GM23338 (cell line): ENCODE measurements around the gene DLG4. TPM values are rescaled to one million over a fixed set of nuclear protein-coding genes. Genes with fewer than 3 reads are reported as not detected.

ENCODE experiments used
- ATAC-seq: fragments of 200-7000 bp; cut with Tn5 transposase; 3 replicates; pipeline ENCODE4 v1.9.1; 2020
- DNase-seq: peaks from one replicate; pipeline ENCODE4 v3.0.0-alpha.2; 2015; ENCODE audit warnings: low spot score
- H2AFZ ChIP-seq: fragments of 200-600 bp; sonication (generic); 2 replicates; pipeline ENCODE4 v1.8.0; 2016; ENCODE audit warnings: antibody characterized with exemption, mild to moderate bottlenecking, moderate library complexity
- H3F3A ChIP-seq: fragments of 200-600 bp; sonication (generic); replicated peaks from 2 replicates; pipeline ENCODE4 v1.8.0; 2017; ENCODE audit warnings: antibody characterized with exemption, mixed run types, low read depth
- H3K27ac ChIP-seq: fragments of 200-600 bp; sonication (generic); 2 replicates; pipeline ENCODE4 v1.6.1; 2016; ENCODE audit warnings: low read depth
- H3K27me3 ChIP-seq: fragments of 200-600 bp; sonication (generic); 2 replicates; pipeline ENCODE4 v1.8.0; 2016; ENCODE audit warnings: mild to moderate bottlenecking, mixed run types, moderate library complexity; ENCODE audit not compliant: insufficient read depth
- H3K36me3 ChIP-seq: fragments of 200-600 bp; sonication (generic); 2 replicates; pipeline ENCODE4 v1.8.0; 2016; ENCODE audit warnings: mild to moderate bottlenecking; ENCODE audit not compliant: insufficient read depth
- H3K4me1 ChIP-seq: fragments of 200-600 bp; sonication (generic); 2 replicates; pipeline ENCODE4 v1.8.0; 2016; ENCODE audit warnings: mild to moderate bottlenecking, moderate library complexity; ENCODE audit not compliant: insufficient read depth
- H3K4me2 ChIP-seq: fragments of 200-600 bp; sonication (generic); 2 replicates; pipeline ENCODE4 v1.7.1; 2017; ENCODE audit warnings: mixed run types
- H3K4me3 ChIP-seq: fragments of 200-600 bp; sonication (generic); 2 replicates; pipeline ENCODE4 v1.6.1; 2016; ENCODE audit warnings: mixed run types
- H3K79me2 ChIP-seq: fragments of 200-600 bp; sonication (generic); replicated peaks from 2 replicates; pipeline ENCODE4 v1.8.0; 2017; ENCODE audit warnings: mild to moderate bottlenecking; ENCODE audit not compliant: insufficient read depth
- H3K9me2 ChIP-seq: fragments of 200-600 bp; sonication (generic); 2 replicates; pipeline ENCODE4 v1.8.0; 2017; ENCODE audit not compliant: insufficient read depth
- H4K20me1 ChIP-seq: fragments of 200-600 bp; sonication (generic); replicated peaks from 2 replicates; pipeline ENCODE4 v1.8.0; 2017; ENCODE audit warnings: mild to moderate bottlenecking; ENCODE audit not compliant: insufficient read depth
- H3K27ac Mint-ChIP-seq: 2 replicates; pipeline ENCODE4 v1.8.0; 2020; ENCODE audit warnings: inconsistent platforms, mild to moderate bottlenecking, moderate library complexity, mixed read lengths
- H3K27me3 Mint-ChIP-seq: 3 replicates; pipeline ENCODE4 v1.8.0; 2022; ENCODE audit warnings: low read depth, mild to moderate bottlenecking, moderate library complexity, mixed read lengths, inconsistent platforms; ENCODE audit not compliant: insufficient read depth, poor library complexity
- H3K36me3 Mint-ChIP-seq: 3 replicates; pipeline ENCODE4 v1.8.0; 2021; ENCODE audit warnings: low read depth, mild to moderate bottlenecking, inconsistent platforms, moderate library complexity, mixed read lengths
- H3K4me1 Mint-ChIP-seq: 3 replicates; pipeline ENCODE4 v1.8.0; 2020; ENCODE audit warnings: mild to moderate bottlenecking, inconsistent platforms, mixed read lengths
- H3K4me3 Mint-ChIP-seq: 3 replicates; pipeline ENCODE4 v1.8.0; 2021; ENCODE audit warnings: moderate library complexity, mild to moderate bottlenecking, inconsistent platforms, mixed read lengths
- H3K9me3 Mint-ChIP-seq: 3 replicates; pipeline ENCODE4 v1.8.0; 2020; ENCODE audit warnings: moderate library complexity, mild to moderate bottlenecking, inconsistent platforms, mixed read lengths
- CREB1 ChIP-seq: fragments of 250-450 bp; sonication (Bioruptor Pico); IDR thresholded peaks from 2 replicates; pipeline ENCODE4 v1.5.0; 2020; ENCODE audit warnings: low read depth, mild to moderate bottlenecking, moderate library complexity
- EZH2 ChIP-seq: fragments of 200-600 bp; sonication (generic); IDR thresholded peaks from one replicate; pipeline ENCODE4 v1.8.0; 2017; ENCODE audit warnings: antibody characterized with exemption, mild to moderate bottlenecking, low read depth; ENCODE audit not compliant: unreplicated experiment
- EZH2phosphoT487 ChIP-seq: fragments of 200-600 bp; sonication (generic); IDR thresholded peaks from one replicate; pipeline ENCODE4 v1.8.1; 2018; ENCODE audit warnings: antibody characterized with exemption; ENCODE audit not compliant: unreplicated experiment
- JUNB ChIP-seq: IDR thresholded peaks from one replicate; pipeline ENCODE4 v1.6.1; 2016; ENCODE audit warnings: antibody characterized with exemption; ENCODE audit not compliant: unreplicated experiment
- NANOG ChIP-seq: IDR thresholded peaks from 2 replicates; pipeline ENCODE4 v1.6.1; 2016; ENCODE audit warnings: antibody characterized with exemption, borderline replicate concordance
- POLR2AphosphoS5 ChIP-seq: IDR thresholded peaks from 2 replicates; pipeline ENCODE4 v1.6.1; 2016; ENCODE audit warnings: antibody characterized with exemption, low read depth
- STAT1 ChIP-seq: IDR thresholded peaks from one replicate; pipeline ENCODE4 v1.6.1; 2016; ENCODE audit warnings: antibody characterized with exemption; ENCODE audit not compliant: unreplicated experiment
- ZNF114 ChIP-seq: fragments of 250-450 bp; sonication (Bioruptor Pico); IDR thresholded peaks from 2 replicates; pipeline ENCODE4 v1.5.0; 2020; ENCODE audit warnings: mild to moderate bottlenecking, moderate library complexity
- ZNF331 ChIP-seq: fragments of 250-450 bp; sonication (Bioruptor Pico); IDR thresholded peaks from 2 replicates; pipeline ENCODE4 v1.5.0; 2020; ENCODE audit warnings: low read depth, mild to moderate bottlenecking, moderate library complexity
- polyA plus RNA-seq: library from polyadenylated mRNA; unstranded; fragments of >200 nt; fragmentation: Nextera tagmentation; extraction: Ambion mirVana; gene quantifications from 2 replicates; pipeline ENCODE4 v1.2.1, GENCODE V29; 2016
- total RNA-seq: library from RNA; depleted of rRNA; stranded (reverse); fragments of >200 nt; shearing (Covaris generic); gene quantifications from 2 replicates; pipeline ENCODE4 v1.2.3, GENCODE V29; 2014
- TF ChIP-seq, protein P1 (sequence below): fragments of 250-450 bp; sonication (Bioruptor Pico); IDR thresholded peaks from 2 replicates; pipeline ENCODE4 v1.5.0; 2020; ENCODE audit warnings: mild to moderate bottlenecking, moderate library complexity
- TF ChIP-seq, protein P2 (sequence below): IDR thresholded peaks from 2 replicates; pipeline ENCODE4 v1.6.1; 2016; ENCODE audit warnings: antibody characterized with exemption
- TF ChIP-seq, protein P3 (sequence below): IDR thresholded peaks from one replicate; pipeline ENCODE4 v1.6.1; 2018; ENCODE audit warnings: antibody characterized with exemption; ENCODE audit not compliant: unreplicated experiment
- TF ChIP-seq, protein P4 (sequence below), 2 experiments: fragments of 200-600 bp in 1 of 2; sonication (generic) in 1 of 2; conservative IDR thresholded peaks; 2 replicates each; pipeline versions ENCODE4 v1.5.1 to v1.6.1; 2016 to 2017; ENCODE audit warnings: antibody characterized with exemption in 2 of 2, low read depth in 2 of 2, mild to moderate bottlenecking in 2 of 2, moderate library complexity in 1 of 2

DLG4 gene
- total and polyA plus RNA-seq, 2 experiments from 2014 or later = 11.1 to 31.0 TPM

DNA sequence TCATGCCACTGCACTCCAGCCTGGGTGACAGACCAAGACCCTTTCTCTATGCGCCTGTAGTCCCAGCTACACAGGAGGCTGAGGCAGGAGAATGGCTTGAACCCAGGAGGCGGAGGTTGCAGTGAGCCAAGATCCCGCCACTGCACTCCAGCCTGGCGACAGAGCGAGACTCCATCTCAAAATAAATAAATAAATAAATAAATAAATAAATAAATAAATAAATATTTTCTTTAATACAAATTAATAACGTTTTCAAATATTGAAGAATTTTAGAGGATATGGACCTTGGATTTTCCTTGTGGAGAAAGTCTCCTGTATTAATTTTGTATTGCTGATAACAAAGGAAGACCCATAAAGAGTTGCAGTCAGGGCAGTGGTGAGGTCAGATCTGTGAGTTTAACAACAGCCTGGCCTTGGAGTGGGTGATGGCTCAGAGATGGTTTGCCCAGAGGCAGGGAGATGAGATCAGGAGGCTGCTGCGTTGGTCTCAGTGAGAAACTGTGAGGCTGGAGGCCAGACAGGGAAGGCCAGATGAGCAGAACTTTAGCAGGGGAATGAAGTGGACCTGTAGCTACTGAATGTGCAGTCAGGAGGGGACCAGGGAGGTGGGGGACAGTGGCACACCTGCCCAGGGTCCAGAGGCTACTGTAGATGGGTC, 36.1 kb downstream of the DLG4 start:
- no peak for DNase-seq
- no peaks in the 10 kb centered on the region for H3K36me3 ChIP-seq
- Mint-ChIP-seq H3K4me1 (peaks cover 7% of the 10 kb centered on the region), H3K9me3 (no peaks in the 10 kb centered on the region), H3K4me3 (no peak overlapping the region; the same call in 2 of the 3 replicates), H3K36me3 (peaks cover 1% of the 10 kb centered on the region; the same call in 2 of the 3 replicates), H3K27me3 (peaks cover 13% of the 10 kb centered on the region), H3K27ac (no peak overlapping the region)
- H2AFZ ChIP-seq = no peak overlapping the region
- no peak for ATAC-seq
- H3K4me1 ChIP-seq = no peaks in the 10 kb centered on the region; the same call in 1 of the 2 replicates
- no peak overlapping the region for H3K27ac ChIP-seq
- H3K79me2 ChIP-seq = no peaks in the 10 kb centered on the region
- no peak for TF ChIP-seq EZH2
- no peak for TF ChIP-seq ZNF331
- TF ChIP-seq NANOG = no peak
- no peak for TF ChIP-seq POLR2AphosphoS5
- TF ChIP-seq STAT1 = no peak
- TF ChIP-seq JUNB = no peak
- TF ChIP-seq, protein P1, sequence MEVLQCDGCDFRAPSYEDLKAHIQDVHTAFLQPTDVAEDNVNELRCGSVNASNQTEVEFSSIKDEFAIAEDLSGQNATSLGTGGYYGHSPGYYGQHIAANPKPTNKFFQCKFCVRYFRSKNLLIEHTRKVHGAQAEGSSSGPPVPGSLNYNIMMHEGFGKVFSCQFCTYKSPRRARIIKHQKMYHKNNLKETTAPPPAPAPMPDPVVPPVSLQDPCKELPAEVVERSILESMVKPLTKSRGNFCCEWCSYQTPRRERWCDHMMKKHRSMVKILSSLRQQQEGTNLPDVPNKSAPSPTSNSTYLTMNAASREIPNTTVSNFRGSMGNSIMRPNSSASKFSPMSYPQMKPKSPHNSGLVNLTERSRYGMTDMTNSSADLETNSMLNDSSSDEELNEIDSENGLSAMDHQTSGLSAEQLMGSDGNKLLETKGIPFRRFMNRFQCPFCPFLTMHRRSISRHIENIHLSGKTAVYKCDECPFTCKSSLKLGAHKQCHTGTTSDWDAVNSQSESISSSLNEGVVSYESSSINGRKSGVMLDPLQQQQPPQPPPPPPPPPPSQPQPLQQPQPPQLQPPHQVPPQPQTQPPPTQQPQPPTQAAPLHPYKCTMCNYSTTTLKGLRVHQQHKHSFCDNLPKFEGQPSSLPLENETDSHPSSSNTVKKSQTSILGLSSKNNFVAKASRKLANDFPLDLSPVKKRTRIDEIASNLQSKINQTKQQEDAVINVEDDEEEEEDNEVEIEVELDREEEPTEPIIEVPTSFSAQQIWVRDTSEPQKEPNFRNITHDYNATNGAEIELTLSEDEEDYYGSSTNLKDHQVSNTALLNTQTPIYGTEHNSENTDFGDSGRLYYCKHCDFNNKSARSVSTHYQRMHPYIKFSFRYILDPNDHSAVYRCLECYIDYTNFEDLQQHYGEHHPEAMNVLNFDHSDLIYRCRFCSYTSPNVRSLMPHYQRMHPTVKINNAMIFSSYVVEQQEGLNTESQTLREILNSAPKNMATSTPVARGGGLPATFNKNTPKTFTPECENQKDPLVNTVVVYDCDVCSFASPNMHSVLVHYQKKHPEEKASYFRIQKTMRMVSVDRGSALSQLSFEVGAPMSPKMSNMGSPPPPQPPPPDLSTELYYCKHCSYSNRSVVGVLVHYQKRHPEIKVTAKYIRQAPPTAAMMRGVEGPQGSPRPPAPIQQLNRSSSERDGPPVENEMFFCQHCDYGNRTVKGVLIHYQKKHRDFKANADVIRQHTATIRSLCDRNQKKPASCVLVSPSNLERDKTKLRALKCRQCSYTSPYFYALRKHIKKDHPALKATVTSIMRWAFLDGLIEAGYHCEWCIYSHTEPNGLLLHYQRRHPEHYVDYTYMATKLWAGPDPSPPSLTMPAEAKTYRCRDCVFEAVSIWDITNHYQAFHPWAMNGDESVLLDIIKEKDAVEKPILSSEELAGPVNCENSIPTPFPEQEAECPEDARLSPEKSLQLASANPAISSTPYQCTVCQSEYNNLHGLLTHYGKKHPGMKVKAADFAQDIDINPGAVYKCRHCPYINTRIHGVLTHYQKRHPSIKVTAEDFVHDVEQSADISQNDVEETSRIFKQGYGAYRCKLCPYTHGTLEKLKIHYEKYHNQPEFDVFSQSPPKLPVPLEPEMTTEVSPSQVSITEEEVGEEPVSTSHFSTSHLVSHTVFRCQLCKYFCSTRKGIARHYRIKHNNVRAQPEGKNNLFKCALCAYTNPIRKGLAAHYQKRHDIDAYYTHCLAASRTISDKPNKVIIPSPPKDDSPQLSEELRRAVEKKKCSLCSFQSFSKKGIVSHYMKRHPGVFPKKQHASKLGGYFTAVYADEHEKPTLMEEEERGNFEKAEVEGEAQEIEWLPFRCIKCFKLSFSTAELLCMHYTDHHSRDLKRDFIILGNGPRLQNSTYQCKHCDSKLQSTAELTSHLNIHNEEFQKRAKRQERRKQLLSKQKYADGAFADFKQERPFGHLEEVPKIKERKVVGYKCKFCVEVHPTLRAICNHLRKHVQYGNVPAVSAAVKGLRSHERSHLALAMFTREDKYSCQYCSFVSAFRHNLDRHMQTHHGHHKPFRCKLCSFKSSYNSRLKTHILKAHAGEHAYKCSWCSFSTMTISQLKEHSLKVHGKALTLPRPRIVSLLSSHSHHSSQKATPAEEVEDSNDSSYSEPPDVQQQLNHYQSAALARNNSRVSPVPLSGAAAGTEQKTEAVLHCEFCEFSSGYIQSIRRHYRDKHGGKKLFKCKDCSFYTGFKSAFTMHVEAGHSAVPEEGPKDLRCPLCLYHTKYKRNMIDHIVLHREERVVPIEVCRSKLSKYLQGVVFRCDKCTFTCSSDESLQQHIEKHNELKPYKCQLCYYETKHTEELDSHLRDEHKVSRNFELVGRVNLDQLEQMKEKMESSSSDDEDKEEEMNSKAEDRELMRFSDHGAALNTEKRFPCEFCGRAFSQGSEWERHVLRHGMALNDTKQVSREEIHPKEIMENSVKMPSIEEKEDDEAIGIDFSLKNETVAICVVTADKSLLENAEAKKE (CRISPR knock-in tag) = no peak
- no peak for TF ChIP-seq CREB1 (CRISPR knock-in tag)
- TF ChIP-seq ZNF114 = no peak
- TF ChIP-seq EZH2phosphoT487 = no peak
- TF ChIP-seq, protein P2, sequence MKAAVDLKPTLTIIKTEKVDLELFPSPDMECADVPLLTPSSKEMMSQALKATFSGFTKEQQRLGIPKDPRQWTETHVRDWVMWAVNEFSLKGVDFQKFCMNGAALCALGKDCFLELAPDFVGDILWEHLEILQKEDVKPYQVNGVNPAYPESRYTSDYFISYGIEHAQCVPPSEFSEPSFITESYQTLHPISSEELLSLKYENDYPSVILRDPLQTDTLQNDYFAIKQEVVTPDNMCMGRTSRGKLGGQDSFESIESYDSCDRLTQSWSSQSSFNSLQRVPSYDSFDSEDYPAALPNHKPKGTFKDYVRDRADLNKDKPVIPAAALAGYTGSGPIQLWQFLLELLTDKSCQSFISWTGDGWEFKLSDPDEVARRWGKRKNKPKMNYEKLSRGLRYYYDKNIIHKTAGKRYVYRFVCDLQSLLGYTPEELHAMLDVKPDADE = no peak
- TF ChIP-seq, protein P3, sequence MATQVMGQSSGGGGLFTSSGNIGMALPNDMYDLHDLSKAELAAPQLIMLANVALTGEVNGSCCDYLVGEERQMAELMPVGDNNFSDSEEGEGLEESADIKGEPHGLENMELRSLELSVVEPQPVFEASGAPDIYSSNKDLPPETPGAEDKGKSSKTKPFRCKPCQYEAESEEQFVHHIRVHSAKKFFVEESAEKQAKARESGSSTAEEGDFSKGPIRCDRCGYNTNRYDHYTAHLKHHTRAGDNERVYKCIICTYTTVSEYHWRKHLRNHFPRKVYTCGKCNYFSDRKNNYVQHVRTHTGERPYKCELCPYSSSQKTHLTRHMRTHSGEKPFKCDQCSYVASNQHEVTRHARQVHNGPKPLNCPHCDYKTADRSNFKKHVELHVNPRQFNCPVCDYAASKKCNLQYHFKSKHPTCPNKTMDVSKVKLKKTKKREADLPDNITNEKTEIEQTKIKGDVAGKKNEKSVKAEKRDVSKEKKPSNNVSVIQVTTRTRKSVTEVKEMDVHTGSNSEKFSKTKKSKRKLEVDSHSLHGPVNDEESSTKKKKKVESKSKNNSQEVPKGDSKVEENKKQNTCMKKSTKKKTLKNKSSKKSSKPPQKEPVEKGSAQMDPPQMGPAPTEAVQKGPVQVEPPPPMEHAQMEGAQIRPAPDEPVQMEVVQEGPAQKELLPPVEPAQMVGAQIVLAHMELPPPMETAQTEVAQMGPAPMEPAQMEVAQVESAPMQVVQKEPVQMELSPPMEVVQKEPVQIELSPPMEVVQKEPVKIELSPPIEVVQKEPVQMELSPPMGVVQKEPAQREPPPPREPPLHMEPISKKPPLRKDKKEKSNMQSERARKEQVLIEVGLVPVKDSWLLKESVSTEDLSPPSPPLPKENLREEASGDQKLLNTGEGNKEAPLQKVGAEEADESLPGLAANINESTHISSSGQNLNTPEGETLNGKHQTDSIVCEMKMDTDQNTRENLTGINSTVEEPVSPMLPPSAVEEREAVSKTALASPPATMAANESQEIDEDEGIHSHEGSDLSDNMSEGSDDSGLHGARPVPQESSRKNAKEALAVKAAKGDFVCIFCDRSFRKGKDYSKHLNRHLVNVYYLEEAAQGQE = no peak
- TF ChIP-seq, protein P4, sequence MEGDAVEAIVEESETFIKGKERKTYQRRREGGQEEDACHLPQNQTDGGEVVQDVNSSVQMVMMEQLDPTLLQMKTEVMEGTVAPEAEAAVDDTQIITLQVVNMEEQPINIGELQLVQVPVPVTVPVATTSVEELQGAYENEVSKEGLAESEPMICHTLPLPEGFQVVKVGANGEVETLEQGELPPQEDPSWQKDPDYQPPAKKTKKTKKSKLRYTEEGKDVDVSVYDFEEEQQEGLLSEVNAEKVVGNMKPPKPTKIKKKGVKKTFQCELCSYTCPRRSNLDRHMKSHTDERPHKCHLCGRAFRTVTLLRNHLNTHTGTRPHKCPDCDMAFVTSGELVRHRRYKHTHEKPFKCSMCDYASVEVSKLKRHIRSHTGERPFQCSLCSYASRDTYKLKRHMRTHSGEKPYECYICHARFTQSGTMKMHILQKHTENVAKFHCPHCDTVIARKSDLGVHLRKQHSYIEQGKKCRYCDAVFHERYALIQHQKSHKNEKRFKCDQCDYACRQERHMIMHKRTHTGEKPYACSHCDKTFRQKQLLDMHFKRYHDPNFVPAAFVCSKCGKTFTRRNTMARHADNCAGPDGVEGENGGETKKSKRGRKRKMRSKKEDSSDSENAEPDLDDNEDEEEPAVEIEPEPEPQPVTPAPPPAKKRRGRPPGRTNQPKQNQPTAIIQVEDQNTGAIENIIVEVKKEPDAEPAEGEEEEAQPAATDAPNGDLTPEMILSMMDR (conservative IDR thresholded peaks at IDR 0.05; ENCODE audit: low read depth in 2 of 2) = no peak
- no peak overlapping the region for H3K4me3 ChIP-seq
- H3K4me2 ChIP-seq = no peak overlapping the region
- H3K9me2 ChIP-seq = no peaks in the 10 kb centered on the region
- peaks cover 3% of the 10 kb centered on the region; the same call in 1 of the 2 replicates for H4K20me1 ChIP-seq
- H3F3A ChIP-seq = 0 out of 2 replicates have a peak, but pooled peaks cover 5% of the 10 kb centered on the region
- peaks cover 4% of the 10 kb centered on the region; the same call in 1 of the 2 replicates for H3K27me3 ChIP-seq
